DOHH2 (cell line): ENCODE results near the gene PAPSS2.

ENCODE experiments used
- CTCF ChIP-seq: fragments of 200-600 bp; sonication (generic); IDR thresholded peaks from one replicate; pipeline ENCODE4 v1.5.1; 2014; ENCODE audit warnings: antibody characterized with exemption, mild to moderate bottlenecking, low read depth, low read length; ENCODE audit not compliant: poor library complexity, severe bottlenecking
- EZH2phosphoT487 ChIP-seq: fragments of 200-600 bp; sonication (generic); IDR thresholded peaks from 2 replicates; pipeline ENCODE4 v1.6.1; 2017; ENCODE audit warnings: borderline replicate concordance, mild to moderate bottlenecking, antibody characterized with exemption, low read length, moderate library complexity, mixed read lengths

DNA sequence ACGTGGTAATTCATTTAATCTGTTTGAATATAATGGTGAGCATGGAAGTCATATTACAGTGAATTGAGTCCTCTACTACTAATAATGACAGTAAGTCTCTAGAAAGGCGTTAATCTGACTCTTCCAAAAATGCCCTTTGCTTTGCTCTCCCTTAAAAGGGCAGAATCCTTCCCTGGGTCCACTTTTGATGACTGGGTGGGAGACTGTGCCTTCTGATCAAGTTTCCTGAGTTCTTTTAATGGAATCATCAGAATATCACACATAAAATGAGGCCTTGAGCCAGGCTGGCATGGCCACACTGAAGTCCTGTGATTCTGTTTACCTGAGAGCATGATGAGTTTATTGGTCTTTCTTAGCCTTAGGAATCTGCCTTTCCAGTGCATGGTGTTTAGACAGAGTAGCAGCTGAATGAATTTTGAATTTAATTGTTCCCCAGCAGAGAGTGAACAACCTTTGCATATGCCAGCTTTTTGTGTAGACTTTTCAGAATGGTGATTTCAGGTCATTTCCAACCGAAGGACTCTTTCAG, 33.3 kb downstream of the PAPSS2 start:
- TF ChIP-seq CTCF = no peak
- TF ChIP-seq EZH2phosphoT487 = no peak
